Endothelial cell of umbilical vein (primary cell): ENCODE measurements around the gene GZMM. TPM values are rescaled to one million over a fixed set of nuclear protein-coding genes. Genes with fewer than 3 reads are reported as not detected.

Source experiments
- BruUV-seq: library from RNA; stranded (reverse); fragments of 400-500 nt; replicated peaks from 2 replicates; lab custom pipeline; 2021; lab: Mats Ljungman, UMichigan
- CTCF ChIA-PET: fragments of 300-600, 350-600 bp; sonication (Branson Sonifier 250); formaldehyde crosslinking; loops from one replicate; lab custom pipeline; 2021; ENCODE audit warnings: antibody characterized with exemption, inconsistent platforms; lab: Charles Lee
- POLR2A ChIA-PET: fragments of 300-600, 350-600 bp; sonication (Branson Sonifier 250); formaldehyde crosslinking; loops from one replicate; lab custom pipeline; 2021; ENCODE audit warnings: antibody characterized with exemption, inconsistent platforms; lab: Charles Lee
- DNase-seq: peaks from one replicate; pipeline ENCODE4 v3.0.0-alpha.2; 2011; ENCODE audit warnings: low read depth, low spot score
- FAIRE-seq: peaks from 2 replicates; lab custom pipeline; 2011; peaks lifted over from hg19 to GRCh38; lab: Jason Lieb, UNC
- H2AFZ ChIP-seq: 2 replicates; pipeline ENCODE4 v1.6.0; 2012; ENCODE audit warnings: low read depth, low read length, control low read depth, inconsistent platforms
- H3K27ac ChIP-seq: 2 replicates; pipeline ENCODE4 v1.5.1; 2011; ENCODE audit warnings: low read depth, mild to moderate bottlenecking, control low read depth, low read length, moderate library complexity; ENCODE audit not compliant: insufficient read depth
- H3K27me3 ChIP-seq, 2 experiments: 2 replicates each; pipeline versions ENCODE4 v1.6.0 to v1.6.1; 2011; ENCODE audit warnings: low read length in 2 of 2, mixed read lengths in 1 of 2; ENCODE audit not compliant: control insufficient read depth in 2 of 2, insufficient read depth in 2 of 2
- H3K36me3 ChIP-seq, 2 experiments: 2 replicates in 1 of 2; 3 replicates in 1 of 2; pipeline ENCODE4 v1.5.1; 2011; ENCODE audit warnings: low read length in 2 of 2, mild to moderate bottlenecking in 1 of 2, moderate library complexity in 1 of 2; ENCODE audit not compliant: control insufficient read depth in 2 of 2, insufficient read depth in 2 of 2; ENCODE audit errors: extremely low read depth in 1 of 2
- H3K4me1 ChIP-seq: 3 replicates; pipeline ENCODE4 v1.5.1; 2011; ENCODE audit warnings: mild to moderate bottlenecking, low read length; ENCODE audit not compliant: control insufficient read depth, insufficient read depth; ENCODE audit errors: extremely low read depth
- H3K4me2 ChIP-seq: 2 replicates; pipeline ENCODE4 v1.6.1; 2011; ENCODE audit warnings: low read length, control low read depth, mixed read lengths; ENCODE audit not compliant: insufficient read depth
- H3K4me3 ChIP-seq, 3 experiments: fragments of 200-600 bp in 1 of 3; sonication (generic), shearing (Covaris generic) in 1 of 3; replicated peaks in 1 of 3; 2 replicates each; pipeline ENCODE4 v1.5.1; 2011 to 2016; ENCODE audit warnings: control low read depth in 3 of 3, low read length in 3 of 3, mild to moderate bottlenecking in 2 of 3, inconsistent platforms in 1 of 3, low read depth in 1 of 3, moderate library complexity in 1 of 3; ENCODE audit not compliant: insufficient read depth in 1 of 3
- H3K79me2 ChIP-seq: 2 replicates; pipeline ENCODE4 v1.6.0; 2012; ENCODE audit warnings: low read length, inconsistent platforms; ENCODE audit not compliant: control insufficient read depth, insufficient read depth
- H3K9ac ChIP-seq: replicated peaks from 2 replicates; pipeline ENCODE3; 2011; ENCODE audit warnings: low read length, control low read depth; ENCODE audit not compliant: insufficient read depth; ENCODE audit errors: extremely low read depth
- H3K9me1 ChIP-seq: replicated peaks from 3 replicates; pipeline ENCODE4 v1.6.0; 2011; ENCODE audit warnings: mild to moderate bottlenecking, low read length; ENCODE audit not compliant: control insufficient read depth, insufficient read depth; ENCODE audit errors: extremely low read depth
- H3K9me3 ChIP-seq: replicated peaks from 2 replicates; pipeline ENCODE4 v1.5.1; 2012; ENCODE audit warnings: low read length, inconsistent platforms; ENCODE audit not compliant: control insufficient read depth, insufficient read depth
- H4K20me1 ChIP-seq: replicated peaks from 2 replicates; pipeline ENCODE3; 2011; ENCODE audit warnings: mild to moderate bottlenecking, low read length; ENCODE audit not compliant: control insufficient read depth, insufficient read depth; ENCODE audit errors: extremely low read depth
- EZH2 ChIP-seq: IDR thresholded peaks from 2 replicates; pipeline ENCODE4 v1.6.1; 2012; ENCODE audit warnings: borderline replicate concordance, low read depth, mild to moderate bottlenecking, moderate library complexity, low read length, inconsistent platforms; ENCODE audit not compliant: severe bottlenecking
- FOS ChIP-seq: IDR thresholded peaks from 2 replicates; pipeline ENCODE4 v1.6.1; 2011; ENCODE audit warnings: mild to moderate bottlenecking, low read length, moderate library complexity, borderline replicate concordance; ENCODE audit not compliant: insufficient read depth
- GATA2 ChIP-seq: IDR thresholded peaks from 2 replicates; pipeline ENCODE4 v1.7.0; 2011; ENCODE audit warnings: low read depth, mild to moderate bottlenecking, moderate library complexity, mixed read lengths, low read length; ENCODE audit not compliant: insufficient read length, insufficient read depth
- JUN ChIP-seq: IDR thresholded peaks from 2 replicates; pipeline ENCODE4 v1.6.1; 2011; ENCODE audit warnings: borderline replicate concordance, low read depth; ENCODE audit not compliant: insufficient read length, insufficient read depth
- MYC ChIP-seq: IDR thresholded peaks from one replicate; pipeline ENCODE4 v1.6.1; 2011; ENCODE audit warnings: mild to moderate bottlenecking, low read depth, low read length
- POLR2A ChIP-seq: IDR thresholded peaks from 2 replicates; pipeline ENCODE4 v1.6.1; 2012; ENCODE audit warnings: low read depth, mild to moderate bottlenecking, control low read depth, low read length
- POLR2AphosphoS5 ChIP-seq: IDR thresholded peaks from 2 replicates; pipeline ENCODE4 v1.6.1; 2012; ENCODE audit warnings: low read depth, mild to moderate bottlenecking, control low read depth, low read length, moderate library complexity; ENCODE audit not compliant: insufficient read depth
- dilution Hi-C: fragments of 300-500 bp; cut with MboI; formaldehyde crosslinking; loops from one replicate; pipeline ENCODE4 v1.15.0; 2019; ENCODE audit warnings: low sequenced_read_pairs; ENCODE audit not compliant: extremely low pct_ligation_motif_present
- intact Hi-C: fragments of 100-400 bp; cut with micrococcal nuclease; formaldehyde crosslinking; loops from one replicate; pipeline ENCODE4 v1.10.0; 2022
- polyA plus RNA-seq, 4 experiments: library from polyadenylated mRNA; depleted of rRNA in 3 of 4; stranded (reverse) in 3 of 4; unstranded in 1 of 4; fragments of >200 nt; gene quantifications; 2 replicates each; pipeline versions ENCODE4 v1.2.1 to v1.2.3, GENCODE V29; 2011 to 2012; ENCODE audit warnings: missing spikeins in 1 of 4
- total RNA-seq: library from RNA; stranded (reverse); gene quantifications from 2 replicates; pipeline ENCODE4 v1.2.3, GENCODE V29; 2021
- TF ChIP-seq, protein P1 (sequence below), 2 donors: IDR thresholded peaks; 1 replicate in 1 of 2; 2 replicates in 1 of 2; pipeline ENCODE4 v1.5.1; 2011; ENCODE audit warnings: low read length in 2 of 2, mild to moderate bottlenecking in 2 of 2, moderate library complexity in 2 of 2, control low read depth in 1 of 2, inconsistent platforms in 1 of 2, low read depth in 1 of 2; ENCODE audit not compliant: insufficient read depth in 1 of 2; ENCODE audit errors: extremely low read depth in 1 of 2
- TF ChIP-seq, protein P2 (sequence below): IDR thresholded peaks from 2 replicates; pipeline ENCODE4 v1.6.1; 2011; ENCODE audit not compliant: insufficient read depth, insufficient read length

GZMM gene
- total and polyA plus RNA-seq, 2 donors (not counting 3 experiments of a cell fraction or from before 2014, with no cell fraction given) = not detected

DNA sequence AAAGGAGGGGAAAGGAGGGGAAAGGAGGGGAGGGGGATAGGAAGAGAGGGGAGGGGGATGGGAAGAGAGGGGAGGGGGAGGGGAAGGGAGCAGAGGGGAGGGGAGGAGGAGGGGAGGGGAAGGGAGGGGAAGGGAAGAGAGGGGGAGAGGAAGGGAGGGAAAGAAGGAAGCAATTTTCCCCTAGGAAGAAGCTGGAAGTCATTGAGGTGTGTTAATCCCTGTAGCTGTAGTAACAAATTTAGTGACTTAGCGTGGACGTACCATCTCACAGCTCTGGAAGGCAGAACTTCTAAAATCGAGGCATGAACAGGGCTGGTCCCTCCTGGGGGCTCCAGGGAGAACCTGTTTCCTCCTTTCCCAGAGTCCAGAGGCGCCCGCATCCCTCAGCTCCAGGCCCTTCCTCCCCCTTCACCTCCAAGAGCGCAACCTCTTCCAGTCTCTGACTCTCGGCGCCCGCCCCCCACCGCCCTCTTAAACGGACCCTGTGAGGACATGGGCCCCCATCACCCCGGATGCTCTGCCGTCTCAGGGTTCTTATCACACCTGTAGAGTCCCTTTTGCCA lies 17.9 kb upstream of the GZMM start:
- peaks cover 0 to 1% of the 10 kb centered on the region in 2 experiments for H3K27me3 ChIP-seq
- dilution Hi-C loops (no loop called here), intact Hi-C loops (no loop called here)
- no peaks in the 10 kb centered on the region for H3K36me3 ChIP-seq
- FAIRE-seq = no peak
- H3K27ac ChIP-seq = no peak overlapping the region
- H2AFZ ChIP-seq = no peak overlapping the region
- no peak for DNase-seq
- H3K9me1 ChIP-seq = no peaks in the 10 kb centered on the region
- H3K9ac ChIP-seq = no peak overlapping the region
- H4K20me1 ChIP-seq = no peaks in the 10 kb centered on the region
- no peak overlapping the region for H3K4me2 ChIP-seq
- no peak overlapping the region for H3K4me3 ChIP-seq
- H3K4me1 ChIP-seq = peaks cover 3% of the 10 kb centered on the region
- POLR2A ChIA-PET = no interaction called here
- BruUV-seq = no TSS peak
- CTCF ChIA-PET = interaction anchor here (0.6 to 1.0 kb wide), 2 partner anchors 15 to 35 kb away, joined by 3 to 6 read pairs; no protein-coding TSS in a partner anchor
- no peaks in the 10 kb centered on the region for H3K79me2 ChIP-seq
- no peaks in the 10 kb centered on the region for H3K9me3 ChIP-seq
- TF ChIP-seq POLR2AphosphoS5 (no peak), POLR2A (no peak), JUN (no peak), MYC (no peak), GATA2 (no peak), FOS (no peak), EZH2 (no peak)
- TF ChIP-seq, protein P1, sequence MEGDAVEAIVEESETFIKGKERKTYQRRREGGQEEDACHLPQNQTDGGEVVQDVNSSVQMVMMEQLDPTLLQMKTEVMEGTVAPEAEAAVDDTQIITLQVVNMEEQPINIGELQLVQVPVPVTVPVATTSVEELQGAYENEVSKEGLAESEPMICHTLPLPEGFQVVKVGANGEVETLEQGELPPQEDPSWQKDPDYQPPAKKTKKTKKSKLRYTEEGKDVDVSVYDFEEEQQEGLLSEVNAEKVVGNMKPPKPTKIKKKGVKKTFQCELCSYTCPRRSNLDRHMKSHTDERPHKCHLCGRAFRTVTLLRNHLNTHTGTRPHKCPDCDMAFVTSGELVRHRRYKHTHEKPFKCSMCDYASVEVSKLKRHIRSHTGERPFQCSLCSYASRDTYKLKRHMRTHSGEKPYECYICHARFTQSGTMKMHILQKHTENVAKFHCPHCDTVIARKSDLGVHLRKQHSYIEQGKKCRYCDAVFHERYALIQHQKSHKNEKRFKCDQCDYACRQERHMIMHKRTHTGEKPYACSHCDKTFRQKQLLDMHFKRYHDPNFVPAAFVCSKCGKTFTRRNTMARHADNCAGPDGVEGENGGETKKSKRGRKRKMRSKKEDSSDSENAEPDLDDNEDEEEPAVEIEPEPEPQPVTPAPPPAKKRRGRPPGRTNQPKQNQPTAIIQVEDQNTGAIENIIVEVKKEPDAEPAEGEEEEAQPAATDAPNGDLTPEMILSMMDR (IDR thresholded peaks at IDR 0.05; ENCODE audit: extremely low read depth in 1 of 2, insufficient read depth in 1 of 2, low read depth in 1 of 2, low read length in 2 of 2) = no peak
- TF ChIP-seq, protein P2, sequence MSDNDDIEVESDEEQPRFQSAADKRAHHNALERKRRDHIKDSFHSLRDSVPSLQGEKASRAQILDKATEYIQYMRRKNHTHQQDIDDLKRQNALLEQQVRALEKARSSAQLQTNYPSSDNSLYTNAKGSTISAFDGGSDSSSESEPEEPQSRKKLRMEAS = no peak
